Urinary bladder (tissue), 4 donors: ENCODE measurements around the gene MKRN2. TPM values are rescaled to one million over a fixed set of nuclear protein-coding genes. Genes with fewer than 3 reads are reported as not detected.

ENCODE experiments used
- DNase-seq: peaks from one replicate; pipeline ENCODE4 v3.0.0-alpha.2; 2015; ENCODE audit errors: extremely low spot score
- H3K27ac ChIP-seq: one replicate; pipeline ENCODE4 v1.5.1; 2013; ENCODE audit warnings: low read depth, mild to moderate bottlenecking, moderate library complexity
- H3K36me3 ChIP-seq: one replicate; pipeline ENCODE4 v1.6.1; 2013; ENCODE audit warnings: mild to moderate bottlenecking, moderate library complexity; ENCODE audit not compliant: insufficient read depth
- H3K4me1 ChIP-seq: one replicate; pipeline ENCODE4 v1.6.1; 2013; ENCODE audit warnings: mild to moderate bottlenecking, moderate library complexity; ENCODE audit not compliant: insufficient read depth
- H3K4me3 ChIP-seq: one replicate; pipeline ENCODE4 v1.5.1; 2013; ENCODE audit warnings: low read depth, low read length
- WGBS: extraction: QIAGEN DNeasy Blood & Tissue Kit; methylation state at CpG from one replicate; pipeline ENCODE4 v1.1.7; 2013; 5-methylcytosine and 5-hydroxymethylcytosine counted together
- polyA plus RNA-seq: library from polyadenylated mRNA; stranded (reverse); fragments of 200-250 nt; gene quantifications from one replicate; pipeline ENCODE4 v1.2.3, GENCODE V29; 2013
- total RNA-seq: library from RNA; depleted of rRNA; stranded (reverse); fragments of >200 nt; gene quantifications from one replicate; pipeline ENCODE4 v1.2.3, GENCODE V29; 2014
- donor health status: healthy with polysubstance abuse.
- donor health status: healthy.

MKRN2 gene
- total and polyA plus RNA-seq, 2 donors = 27.8 to 33.6 TPM

GRCh38 chr3:12585181-12585580 is 28.3 kb downstream of the MKRN2 start:
- Histone ChIP-seq H3K4me3 (no peak overlapping the region), H3K27ac (no peak overlapping the region), H3K36me3 (no peaks in the 10 kb centered on the region), H3K4me1 (no peaks in the 10 kb centered on the region)
- no peak for DNase-seq
- 87% methylated on average over 3 of the region's 3 CpGs for WGBS

DNA sequence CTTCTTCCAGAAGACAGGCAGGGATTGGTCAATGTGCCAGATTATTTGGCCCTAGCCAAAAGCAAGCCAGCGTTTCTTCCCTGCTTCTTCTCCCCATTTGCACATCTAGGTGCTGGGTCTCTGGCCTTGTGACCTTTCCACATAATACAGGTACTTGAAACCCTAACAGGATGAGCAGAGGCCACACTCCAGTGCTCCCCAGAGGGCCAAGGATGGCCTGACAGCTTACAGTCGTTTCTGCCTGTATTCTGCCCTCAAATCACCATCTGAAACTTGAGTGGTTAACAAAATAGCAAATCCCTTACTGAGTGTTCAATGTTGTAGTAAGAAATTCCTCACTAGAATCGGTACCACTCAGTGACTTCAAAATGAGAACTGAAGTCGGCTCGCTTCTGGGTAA is 29.1 kb downstream of the MKRN2 start:
- WGBS = 73% methylated on average over 5 of the region's 5 CpGs
- DNase-seq = no peak
- H3K4me3 ChIP-seq = no peak overlapping the region
- no peaks in the 10 kb centered on the region for H3K4me1 ChIP-seq
- H3K36me3 ChIP-seq = no peaks in the 10 kb centered on the region
- H3K27ac ChIP-seq = no peak overlapping the region

DNA sequence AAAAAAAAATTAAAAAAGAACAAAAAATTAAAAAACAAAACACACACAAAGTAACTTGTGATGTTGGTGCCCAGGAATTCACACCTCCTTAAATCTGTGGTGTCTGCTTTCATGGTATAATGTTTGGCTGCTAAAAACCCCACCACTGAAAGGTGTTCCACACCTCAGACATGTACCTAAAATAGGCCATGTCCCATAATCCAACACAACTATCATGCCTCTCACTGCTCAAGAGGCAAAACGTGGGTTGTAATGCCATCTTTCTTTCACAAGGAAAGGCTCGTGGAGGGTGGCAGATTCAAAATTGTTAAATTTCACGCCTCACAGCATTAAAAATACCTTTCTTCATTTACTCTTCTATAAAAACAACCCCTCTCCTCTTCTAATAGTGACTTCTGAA is 29.5 kb downstream of the MKRN2 start:
- WGBS = 83% methylated on average over 3 of the region's 3 CpGs
- Histone ChIP-seq H3K36me3 (no peaks in the 10 kb centered on the region), H3K4me3 (no peak overlapping the region), H3K4me1 (no peaks in the 10 kb centered on the region), H3K27ac (no peak overlapping the region)
- DNase-seq = no peak

- 83% methylated on average over 7 of the region's 7 CpGs for whole genome bisulfite sequencing
- H3K36me3 ChIP-seq = no peaks in the 10 kb centered on the region
Measured at GRCh38 chr3:12588039-12589009, 31.4 kb downstream of the MKRN2 start.

DNA sequence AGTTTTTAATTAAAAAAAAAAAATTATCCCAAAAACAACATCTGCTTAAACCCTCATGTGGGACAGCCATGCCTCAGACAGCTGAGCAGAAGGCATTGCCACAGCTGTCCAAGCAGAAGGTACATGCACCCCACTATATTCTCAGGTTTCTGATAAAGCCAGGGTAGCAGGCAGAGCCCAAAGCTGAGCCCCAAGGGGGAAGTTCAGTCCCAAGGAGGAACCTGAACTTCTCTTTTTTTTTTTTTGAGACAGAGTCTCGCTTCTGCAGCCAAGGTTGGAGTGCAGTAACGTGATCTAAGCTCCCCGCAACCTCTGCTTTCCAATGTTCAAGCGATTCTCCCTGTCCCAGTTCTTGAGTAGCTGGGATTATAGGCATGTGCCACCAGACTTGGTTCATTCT is 33.2 kb downstream of the MKRN2 start:
- 79% methylated on average over 1 of the region's 4 CpGs for WGBS
- no peaks in the 10 kb centered on the region for H3K4me1 ChIP-seq
- DNase-seq = no peak
- H3K36me3 ChIP-seq = no peaks in the 10 kb centered on the region
- no peak overlapping the region for H3K27ac ChIP-seq
- H3K4me3 ChIP-seq = no peak overlapping the region

More at GRCh38 chr3:12588039-12589009, 31.4 kb downstream of the MKRN2 start:
- Histone ChIP-seq H3K4me3 (no peak overlapping the region), H3K27ac (no peak overlapping the region), H3K4me1 (no peaks in the 10 kb centered on the region)
- no peak for DNase-seq

GRCh38 chr3:12591456-12591855 is 34.6 kb downstream of the MKRN2 start:
- no peak for DNase-seq
- Histone ChIP-seq H3K36me3 (no peaks in the 10 kb centered on the region), H3K4me1 (no peaks in the 10 kb centered on the region), H3K27ac (no peak overlapping the region), H3K4me3 (no peak overlapping the region)
- 97% methylated on average over 6 of the region's 6 CpGs for WGBS

DNA sequence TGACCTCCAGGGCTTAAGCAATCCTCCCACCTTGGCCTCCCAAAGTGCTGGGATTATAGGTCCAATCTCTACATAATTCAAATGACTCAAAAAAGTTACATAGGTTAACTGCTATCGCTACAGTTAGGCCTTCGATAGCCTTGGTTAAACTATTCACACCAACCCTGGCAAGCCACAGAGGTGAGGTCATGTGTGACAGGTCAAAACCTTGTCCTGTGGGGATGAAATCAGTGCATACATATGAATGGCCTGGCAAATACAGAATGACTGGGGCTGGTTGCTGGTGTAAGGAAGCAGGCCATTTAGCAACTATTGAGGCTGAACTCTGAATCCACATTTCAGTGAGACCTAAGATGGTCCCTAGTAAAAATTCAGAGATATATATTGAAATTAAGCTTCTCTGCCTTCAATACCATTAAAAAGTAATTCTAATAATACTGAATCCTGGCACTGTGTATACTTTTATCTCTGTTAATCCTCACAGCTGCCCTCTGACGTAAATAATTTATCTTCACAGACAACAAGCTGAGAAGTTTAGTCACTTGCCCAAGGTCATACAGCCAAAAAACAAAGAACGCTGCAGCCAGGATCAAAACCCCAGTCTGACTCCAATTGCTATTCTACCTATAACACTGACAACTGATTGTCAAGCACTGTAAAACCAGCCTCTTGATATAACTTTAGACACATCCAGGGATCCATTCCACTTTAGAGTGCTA is 35.3 kb downstream of the MKRN2 start:
- 83% methylated on average over 4 of the region's 4 CpGs for WGBS
- no peaks in the 10 kb centered on the region for H3K4me1 ChIP-seq
- no peak overlapping the region for H3K4me3 ChIP-seq
- H3K27ac ChIP-seq = no peak overlapping the region
- H3K36me3 ChIP-seq = no peaks in the 10 kb centered on the region
- DNase-seq = no peak

DNA sequence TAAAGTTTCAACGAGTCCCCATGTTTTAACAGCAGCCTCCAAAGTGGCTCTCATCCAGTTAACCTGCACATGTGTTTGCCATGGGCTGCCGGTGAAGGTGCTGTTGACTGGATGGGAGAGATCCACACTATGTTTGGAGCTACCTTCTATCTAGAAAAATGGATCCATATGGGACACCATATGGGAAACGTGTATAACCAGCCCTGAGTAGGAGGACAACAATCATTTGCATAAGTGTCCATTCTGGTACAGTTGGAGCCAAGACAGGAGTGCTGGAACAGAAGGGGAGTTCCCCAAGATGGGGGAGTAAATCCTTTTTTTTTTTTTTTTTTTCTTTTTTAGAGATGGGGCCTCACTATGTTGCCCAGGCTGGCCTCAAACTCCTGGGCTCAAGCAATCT is 36.6 kb downstream of the MKRN2 start:
- 94% methylated on average over 3 of the region's 3 CpGs for WGBS
- no peaks in the 10 kb centered on the region for H3K36me3 ChIP-seq
- H3K27ac ChIP-seq = no peak overlapping the region
- no peak for DNase-seq
- H3K4me1 ChIP-seq = no peaks in the 10 kb centered on the region
- no peak overlapping the region for H3K4me3 ChIP-seq

GRCh38 chr3:12598890-12599289 is 42.0 kb downstream of the MKRN2 start:
- H3K4me1 ChIP-seq = no peaks in the 10 kb centered on the region
- H3K27ac ChIP-seq = no peak overlapping the region
- peaks cover 5% of the 10 kb centered on the region for H3K36me3 ChIP-seq
- DNase-seq = no peak
- H3K4me3 ChIP-seq = no peak overlapping the region

- 44% methylated on average over 1 of the region's 1 CpG for WGBS
- no peak for DNase-seq
- H3K27ac ChIP-seq = no peak overlapping the region
- H3K4me1 ChIP-seq = no peaks in the 10 kb centered on the region
- H3K4me3 ChIP-seq = no peak overlapping the region
- H3K36me3 ChIP-seq = peaks cover 5% of the 10 kb centered on the region
Measured at GRCh38 chr3:12601072-12601471, 44.2 kb downstream of the MKRN2 start.

- Histone ChIP-seq H3K4me3 (no peak overlapping the region), H3K27ac (no peak overlapping the region), H3K36me3 (peaks cover 8% of the 10 kb centered on the region), H3K4me1 (no peaks in the 10 kb centered on the region)
- no peak for DNase-seq
- 84% methylated on average over 2 of the region's 2 CpGs for WGBS
Measured at GRCh38 chr3:12603969-12604368, 47.1 kb downstream of the MKRN2 start.

DNA sequence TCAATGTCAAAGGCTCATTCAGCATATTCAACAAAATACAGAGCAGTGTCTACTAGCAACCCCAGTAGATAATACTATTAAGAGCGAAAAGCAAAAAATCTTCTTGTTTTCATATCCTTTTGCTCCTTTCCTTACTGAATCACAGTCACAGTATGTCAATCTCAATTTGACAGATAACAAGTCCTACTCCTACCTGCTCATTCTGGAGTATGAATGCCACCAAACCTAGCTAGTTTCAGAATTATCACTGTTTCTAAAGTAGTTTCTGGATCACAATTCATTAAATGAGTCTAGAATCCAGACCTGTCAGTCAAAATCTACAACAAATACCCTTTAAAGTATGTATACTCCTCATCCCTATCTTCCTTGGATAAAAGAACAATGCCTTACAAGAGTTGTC is 51.5 kb downstream of the MKRN2 start:
- peaks cover 4% of the 10 kb centered on the region for H3K36me3 ChIP-seq

DNA sequence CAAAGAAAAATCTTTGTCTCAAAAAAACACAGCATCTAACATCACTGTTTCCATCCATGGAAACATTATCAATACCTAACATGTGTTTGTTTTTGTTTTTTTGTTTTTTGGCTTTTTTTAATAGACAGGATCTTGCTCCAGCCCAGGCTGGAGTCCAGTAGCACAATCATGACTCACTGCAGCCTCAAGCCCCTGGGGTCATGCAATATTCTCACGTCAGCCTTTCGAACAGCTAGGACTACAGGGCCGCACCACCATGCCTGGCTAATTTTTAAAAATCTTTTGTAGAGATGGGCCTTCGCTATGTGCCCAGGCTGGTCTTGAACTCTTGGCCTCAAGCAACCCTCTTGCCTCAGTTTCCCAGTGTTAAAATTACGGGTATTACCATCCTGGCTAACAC is 54.2 kb downstream of the MKRN2 start:
- H3K27ac ChIP-seq = no peak overlapping the region
- H3K4me1 ChIP-seq = no peaks in the 10 kb centered on the region
- peaks cover 4% of the 10 kb centered on the region for H3K36me3 ChIP-seq
- DNase-seq = no peak
- 76% methylated on average over 5 of the region's 5 CpGs for WGBS
- H3K4me3 ChIP-seq = no peak overlapping the region

More for the DNA sequence above, 51.5 kb downstream of the MKRN2 start:
- Histone ChIP-seq H3K4me3 (no peak overlapping the region), H3K27ac (no peak overlapping the region), H3K4me1 (no peaks in the 10 kb centered on the region)
- no peak for DNase-seq
- WGBS = 93% methylated on average over 1 of the region's 1 CpG
